Right atrium auricular region (tissue), 2 donors: Measurements from ENCODE around the gene PRTFDC1. TPM values are rescaled to one million over a fixed set of nuclear protein-coding genes. Genes with fewer than 3 reads are reported as not detected.

Experiments used
- DNase-seq: peaks from one replicate; pipeline ENCODE4 v3.0.0-alpha.2; 2019; ENCODE audit warnings: low spot score
- H3K27ac ChIP-seq, 2 donors: fragments of 200-600 bp; sonication (generic); 1 replicate in 1 of 2; 2 replicates in 1 of 2; pipeline ENCODE4 v1.5.1; 2016 to 2019
- H3K27me3 ChIP-seq, 2 donors: fragments of 200-600 bp; sonication (generic); one replicate each; pipeline versions ENCODE4 v1.5.1 to v1.6.0; 2017 to 2019
- H3K36me3 ChIP-seq: fragments of 200-600 bp; sonication (generic); one replicate; pipeline ENCODE4 v1.5.1; 2016
- H3K4me1 ChIP-seq, 2 donors: fragments of 200-600 bp; sonication (generic); one replicate each; pipeline versions ENCODE4 v1.5.1 to v1.6.0; 2017 to 2019
- H3K4me3 ChIP-seq, 2 donors: fragments of 200-600 bp; sonication (generic); 1 replicate in 1 of 2; 2 replicates in 1 of 2; pipeline ENCODE4 v1.5.1; 2017 to 2019; ENCODE audit warnings: mild to moderate bottlenecking in 1 of 2, moderate library complexity in 1 of 2
- H3K9me3 ChIP-seq, 2 donors: fragments of 200-600 bp; sonication (generic); one replicate each; pipeline ENCODE4 v1.5.1; 2019
- CTCF ChIP-seq, 2 donors: fragments of 200-600 bp; sonication (generic); IDR thresholded peaks; one replicate each; pipeline ENCODE4 v1.5.1; 2019; ENCODE audit warnings: antibody characterized with exemption in 2 of 2
- total RNA-seq, 2 donors: library from RNA; depleted of rRNA; stranded (reverse); fragments of >200 nt; gene quantifications; one replicate each; pipeline ENCODE4 v1.1.0, GENCODE V29; 2016

The PRTFDC1 gene
- total RNA-seq, 2 donors from 2014 or later: 4.0 to 5.6 TPM

- no peak for TF ChIP-seq CTCF (IDR thresholded peaks at IDR 0.05)
- no peaks in the 10 kb centered on the region for H3K9me3 ChIP-seq
- no peaks in the 10 kb centered on the region for H3K27me3 ChIP-seq
- no peaks in the 10 kb centered on the region for H3K36me3 ChIP-seq
- H3K27ac ChIP-seq: no peak overlapping the region
- no peak overlapping the region for H3K4me3 ChIP-seq
- DNase-seq: no peak
- H3K4me1 ChIP-seq: peaks cover 0 to 10% of the 10 kb centered on the region in 2 donors
Measured at GRCh38 chr10:24847112-24848070, 105.0 kb downstream of the PRTFDC1 start.

GRCh38 chr10:24844742-24845141, 107.7 kb downstream of the PRTFDC1 start:
- H3K9me3 ChIP-seq: no peaks in the 10 kb centered on the region
- H3K36me3 ChIP-seq: no peaks in the 10 kb centered on the region
- H3K4me1 ChIP-seq: peaks cover 0 to 10% of the 10 kb centered on the region in 2 donors
- H3K27me3 ChIP-seq: no peaks in the 10 kb centered on the region
- TF ChIP-seq CTCF (IDR thresholded peaks at IDR 0.05): no peak
- no peak overlapping the region for H3K27ac ChIP-seq
- no peak overlapping the region for H3K4me3 ChIP-seq
- DNase-seq: no peak

GRCh38 chr10:24843256-24843655, 109.2 kb downstream of the PRTFDC1 start:
- H3K4me3 ChIP-seq: no peak overlapping the region
- TF ChIP-seq CTCF (IDR thresholded peaks at IDR 0.05): no peak
- no peaks in the 10 kb centered on the region for H3K9me3 ChIP-seq
- no peak for DNase-seq
- peaks cover 0 to 8% of the 10 kb centered on the region in 2 donors for H3K4me1 ChIP-seq
- H3K36me3 ChIP-seq: no peaks in the 10 kb centered on the region
- no peak overlapping the region for H3K27ac ChIP-seq
- no peaks in the 10 kb centered on the region for H3K27me3 ChIP-seq

GRCh38 chr10:24842856-24843255, 109.5 kb downstream of the PRTFDC1 start:
- peaks cover 0 to 4% of the 10 kb centered on the region in 2 donors for H3K4me1 ChIP-seq
- H3K27me3 ChIP-seq: no peaks in the 10 kb centered on the region
- DNase-seq: no peak
- no peaks in the 10 kb centered on the region for H3K36me3 ChIP-seq
- no peak overlapping the region for H3K27ac ChIP-seq
- TF ChIP-seq CTCF (IDR thresholded peaks at IDR 0.05): no peak
- H3K4me3 ChIP-seq: no peak overlapping the region
- H3K9me3 ChIP-seq: peaks cover 0 to 2% of the 10 kb centered on the region in 2 donors

GRCh38 chr10:24841530-24841929, 110.9 kb downstream of the PRTFDC1 start:
- Histone ChIP-seq H3K27ac (no peak overlapping the region), H3K36me3 (no peaks in the 10 kb centered on the region), H3K4me3 (no peak overlapping the region), H3K9me3 (peaks cover 0 to 11% of the 10 kb centered on the region in 2 donors), H3K27me3 (no peaks in the 10 kb centered on the region), H3K4me1 (no peaks in the 10 kb centered on the region)
- DNase-seq: no peak
- TF ChIP-seq CTCF (IDR thresholded peaks at IDR 0.05): no peak
